BJ (cell line): Measurements from ENCODE around the gene SH3YL1. TPM values are rescaled to one million over a fixed set of nuclear protein-coding genes. Genes with fewer than 3 reads are reported as not detected.

Experiments used
- CTCF ChIA-PET: fragments of 350-600 bp; formaldehyde crosslinking; extraction: SDS; loops from one replicate; lab custom pipeline; 2021; ENCODE audit warnings: antibody characterized with exemption, inconsistent platforms; lab: Yijun Ruan, JAX
- POLR2A ChIA-PET: fragments of 300-600 bp; sonication (Branson Sonifier 250); formaldehyde crosslinking; extraction: SDS; loops from one replicate; lab custom pipeline; 2021; ENCODE audit warnings: antibody characterized with exemption; lab: Charles Lee
- DNase-seq: peaks from one replicate; pipeline ENCODE4 v3.0.0-alpha.2; 2011; ENCODE audit warnings: low read depth
- H3K27me3 ChIP-seq: 2 replicates; pipeline ENCODE4 v1.6.0; 2011; ENCODE audit warnings: low read length; ENCODE audit not compliant: control insufficient read depth, insufficient read depth
- H3K36me3 ChIP-seq: 2 replicates; pipeline ENCODE4 v1.5.1; 2011; ENCODE audit warnings: low read length; ENCODE audit not compliant: control insufficient read depth, insufficient read depth
- H3K4me3 ChIP-seq: 2 replicates; pipeline ENCODE4 v1.5.1; 2011; ENCODE audit warnings: low read depth, mild to moderate bottlenecking, control low read depth, low read length
- CTCF ChIP-seq: IDR thresholded peaks from 2 replicates; pipeline ENCODE4 v1.5.1; 2011; ENCODE audit warnings: low read depth, mild to moderate bottlenecking, control low read depth, inconsistent platforms, low read length, moderate library complexity; ENCODE audit not compliant: insufficient read depth
- polyA plus RNA-seq: library from polyadenylated mRNA; depleted of rRNA; stranded (reverse); fragments of >200 nt; gene quantifications from 2 replicates; pipeline ENCODE4 v1.2.3, GENCODE V29; 2011

SH3YL1 gene
- polyA plus RNA-seq, 1 experiment: 19.0 TPM

- Histone ChIP-seq H3K36me3 (peaks cover 3% of the 10 kb centered on the region; the same call in 1 of the 2 replicates), H3K4me3 (no peak overlapping the region), H3K27me3 (no peaks in the 10 kb centered on the region)
- no peak for TF ChIP-seq CTCF
- DNase-seq: no peak
- POLR2A ChIA-PET: no interaction called here
- CTCF ChIA-PET: no interaction called here
These were observed 39.7 kb downstream of the SH3YL1 start for GRCh38 chr2:223971-224760.

- CTCF ChIA-PET: no interaction called here
- peaks cover 3% of the 10 kb centered on the region; the same call in 1 of the 2 replicates for H3K36me3 ChIP-seq
- no peaks in the 10 kb centered on the region for H3K27me3 ChIP-seq
These were observed 40.4 kb downstream of the SH3YL1 start for GRCh38 chr2:223451-223850.

GRCh38 chr2:216068-216467 is 47.8 kb downstream of the SH3YL1 start:
- H3K27me3 ChIP-seq: no peaks in the 10 kb centered on the region
- no peak for TF ChIP-seq CTCF
- H3K4me3 ChIP-seq: no peak overlapping the region
- peaks cover 2% of the 10 kb centered on the region; the same call in 1 of the 2 replicates for H3K36me3 ChIP-seq
- DNase-seq: no peak
- POLR2A ChIA-PET: no interaction called here
- CTCF ChIA-PET: no interaction called here

More at GRCh38 chr2:223451-223850, 40.4 kb downstream of the SH3YL1 start:
- H3K4me3 ChIP-seq: no peak overlapping the region
- DNase-seq: no peak
- POLR2A ChIA-PET: no interaction called here
- no peak for TF ChIP-seq CTCF

- CTCF ChIA-PET: no interaction called here
- POLR2A ChIA-PET: no interaction called here
- no peak for TF ChIP-seq CTCF
- no peak overlapping the region for H3K4me3 ChIP-seq
- no peaks in the 10 kb centered on the region for H3K27me3 ChIP-seq
- H3K36me3 ChIP-seq: peaks cover 2% of the 10 kb centered on the region; the same call in 1 of the 2 replicates
- no peak for DNase-seq
These were observed 49.7 kb downstream of the SH3YL1 start for GRCh38 chr2:213932-214693.

- no peak for TF ChIP-seq CTCF
- POLR2A ChIA-PET: no interaction called here
- CTCF ChIA-PET: no interaction called here
These were observed 52.2 kb downstream of the SH3YL1 start for GRCh38 chr2:211486-212184.

More at GRCh38 chr2:211486-212184, 52.2 kb downstream of the SH3YL1 start:
- Histone ChIP-seq H3K36me3 (no peaks in the 10 kb centered on the region), H3K27me3 (no peaks in the 10 kb centered on the region), H3K4me3 (no peak overlapping the region)
- DNase-seq: no peak
